HepG2 (cell line): ENCODE results near the gene KBTBD13. TPM values are rescaled to one million over a fixed set of nuclear protein-coding genes. Genes with fewer than 3 reads are reported as not detected.

Experiments
- ETS1 ChIP-seq: sonication (generic); formaldehyde crosslinking; IDR thresholded peaks from 2 replicates; pipeline ENCODE4 v1.4.0; 2020; ENCODE audit warnings: missing genetic modification reagents
- HINFP ChIP-seq: sonication (generic); formaldehyde crosslinking; IDR thresholded peaks from 2 replicates; pipeline ENCODE4 v1.4.0; 2020; ENCODE audit warnings: low read depth, mild to moderate bottlenecking, missing genetic modification reagents
- SMYD3 ChIP-seq: sonication (generic); formaldehyde crosslinking; IDR thresholded peaks from 2 replicates; pipeline ENCODE4 v1.8.1; 2023; ENCODE audit warnings: mild to moderate bottlenecking, missing genetic modification reagents
- SRSF1 ChIP-seq: fragments of 200-400 bp; formaldehyde crosslinking; optimal IDR thresholded peaks from 2 replicates; pipeline ENCODE3; 2017; ENCODE audit warnings: mild to moderate bottlenecking, low read depth, low read length, moderate library complexity
- TSC22D2 ChIP-seq: sonication (generic); formaldehyde crosslinking; IDR thresholded peaks from 2 replicates; pipeline ENCODE4 v1.5.1; 2020; ENCODE audit warnings: missing genetic modification reagents, mild to moderate bottlenecking, borderline replicate concordance
- ZBED4 ChIP-seq: sonication (generic); formaldehyde crosslinking; IDR thresholded peaks from 2 replicates; pipeline ENCODE4 v1.4.0; 2020; ENCODE audit warnings: missing genetic modification reagents, borderline replicate concordance
- ZBTB4 ChIP-seq: sonication (generic); formaldehyde crosslinking; IDR thresholded peaks from 2 replicates; pipeline ENCODE4 v1.4.0; 2020; ENCODE audit warnings: missing genetic modification reagents, mild to moderate bottlenecking, borderline replicate concordance
- ZFP37 ChIP-seq: sonication (generic); formaldehyde crosslinking; IDR thresholded peaks from 2 replicates; pipeline ENCODE4 v1.4.0; 2020; ENCODE audit warnings: missing genetic modification reagents, borderline replicate concordance
- ZNF530 ChIP-seq: sonication (generic); formaldehyde crosslinking; IDR thresholded peaks from 2 replicates; pipeline ENCODE4 v1.5.0; 2020; ENCODE audit warnings: low read depth, mild to moderate bottlenecking, missing genetic modification reagents
- ZNF780A ChIP-seq: sonication (generic); formaldehyde crosslinking; IDR thresholded peaks from 2 replicates; pipeline ENCODE4 v1.8.0; 2022; ENCODE audit warnings: mild to moderate bottlenecking, missing genetic modification reagents, moderate library complexity
- ZSCAN5A ChIP-seq: sonication (generic); formaldehyde crosslinking; IDR thresholded peaks from 2 replicates; pipeline ENCODE4 v1.8.0; 2022; ENCODE audit warnings: mild to moderate bottlenecking, missing genetic modification reagents, borderline replicate concordance
- polyA plus RNA-seq, 8 experiments: library from polyadenylated mRNA; depleted of rRNA in 3 of 8; stranded (reverse) in 7 of 8; unstranded in 1 of 8; fragments of >200 nt; fragmentation: Illumina TruSeq in 4 of 8; extraction: Trizol in 4 of 8; gene quantifications; 2 replicates each; pipeline versions ENCODE4 v1.2.1 to v1.2.3, GENCODE V29; 2011 to 2016; ENCODE audit warnings: low read depth in 4 of 8, missing spikeins in 1 of 8, mixed read lengths in 1 of 8; ENCODE audit not compliant: insufficient read depth in 1 of 8
- total RNA-seq, 5 experiments: library from RNA; depleted of rRNA; stranded (reverse); fragments of >200 nt; fragmentation: Illumina TruSeq; extraction: Trizol; gene quantifications; 2 replicates each; pipeline ENCODE4 v1.2.3, GENCODE V29; 2016; ENCODE audit warnings: low read depth in 1 of 5
- TF ChIP-seq, protein P1 (sequence below): sonication (generic); formaldehyde crosslinking; IDR thresholded peaks from 2 replicates; pipeline ENCODE4 v1.5.0; 2020; ENCODE audit warnings: mild to moderate bottlenecking, missing genetic modification reagents, moderate library complexity
- TF ChIP-seq, protein P2 (sequence below): sonication (generic); formaldehyde crosslinking; IDR thresholded peaks from 2 replicates; pipeline ENCODE4 v1.5.0; 2020; ENCODE audit warnings: missing genetic modification reagents

Gene KBTBD13
- total and polyA plus RNA-seq, 2 of the 13 experiments (the other 11 are each of a cell fraction or from before 2014, with no cell fraction given): not detected

DNA sequence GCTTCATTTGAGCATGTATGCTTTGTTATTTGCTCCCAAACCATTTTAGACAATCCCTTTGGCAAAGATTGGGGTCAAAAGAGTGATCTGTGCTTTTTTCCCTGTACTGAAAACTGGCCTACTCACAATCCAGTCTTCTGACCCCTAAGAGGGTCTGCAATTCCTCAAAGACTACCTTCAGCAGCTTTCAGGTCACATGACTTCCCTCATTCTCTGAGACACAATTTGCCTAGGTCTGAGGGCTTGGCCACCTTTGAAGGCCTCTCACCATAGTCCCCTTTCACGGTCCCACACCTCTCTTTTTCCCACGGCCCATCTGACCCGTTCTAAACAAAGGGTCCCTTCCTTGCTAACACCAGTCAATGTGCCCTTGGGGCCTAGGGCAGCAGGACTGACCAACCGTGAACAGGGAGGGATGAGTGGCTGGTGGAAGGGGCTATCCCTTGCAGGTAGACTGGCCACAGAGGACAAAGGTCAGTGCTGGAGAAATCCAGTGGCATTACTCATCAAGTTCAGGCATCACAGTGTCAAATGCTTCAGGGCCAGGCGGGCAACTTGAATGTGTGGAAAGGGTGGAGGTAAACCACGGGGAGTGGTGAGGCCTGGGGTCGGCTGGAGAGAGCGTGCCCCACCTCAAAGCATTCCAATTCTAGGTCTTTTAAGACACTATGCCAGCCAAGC lies 19.5 kb upstream of the KBTBD13 start (continued):
- TF ChIP-seq ZBTB4 (CRISPR knock-in tag): no peak
- no peak for TF ChIP-seq ZNF780A (CRISPR knock-in tag)
- TF ChIP-seq ZNF530: no peak
- no peak for TF ChIP-seq ETS1 (CRISPR knock-in tag)
- TF ChIP-seq ZFP37 (CRISPR knock-in tag): 0 out of 2 replicates have a peak, but pooled peaks have one; percentile 36
- TF ChIP-seq SRSF1: no peak
- no peak for TF ChIP-seq TSC22D2 (CRISPR knock-in tag)
- 0 out of 2 replicates have a peak, but pooled peaks have one; percentile 40 for TF ChIP-seq ZBED4 (CRISPR knock-in tag)
- TF ChIP-seq, protein P1, sequence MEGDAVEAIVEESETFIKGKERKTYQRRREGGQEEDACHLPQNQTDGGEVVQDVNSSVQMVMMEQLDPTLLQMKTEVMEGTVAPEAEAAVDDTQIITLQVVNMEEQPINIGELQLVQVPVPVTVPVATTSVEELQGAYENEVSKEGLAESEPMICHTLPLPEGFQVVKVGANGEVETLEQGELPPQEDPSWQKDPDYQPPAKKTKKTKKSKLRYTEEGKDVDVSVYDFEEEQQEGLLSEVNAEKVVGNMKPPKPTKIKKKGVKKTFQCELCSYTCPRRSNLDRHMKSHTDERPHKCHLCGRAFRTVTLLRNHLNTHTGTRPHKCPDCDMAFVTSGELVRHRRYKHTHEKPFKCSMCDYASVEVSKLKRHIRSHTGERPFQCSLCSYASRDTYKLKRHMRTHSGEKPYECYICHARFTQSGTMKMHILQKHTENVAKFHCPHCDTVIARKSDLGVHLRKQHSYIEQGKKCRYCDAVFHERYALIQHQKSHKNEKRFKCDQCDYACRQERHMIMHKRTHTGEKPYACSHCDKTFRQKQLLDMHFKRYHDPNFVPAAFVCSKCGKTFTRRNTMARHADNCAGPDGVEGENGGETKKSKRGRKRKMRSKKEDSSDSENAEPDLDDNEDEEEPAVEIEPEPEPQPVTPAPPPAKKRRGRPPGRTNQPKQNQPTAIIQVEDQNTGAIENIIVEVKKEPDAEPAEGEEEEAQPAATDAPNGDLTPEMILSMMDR: no peak
- TF ChIP-seq HINFP (CRISPR knock-in tag): peak; percentile 49; the same call in 1 of the 2 replicates
- TF ChIP-seq, protein P2, sequence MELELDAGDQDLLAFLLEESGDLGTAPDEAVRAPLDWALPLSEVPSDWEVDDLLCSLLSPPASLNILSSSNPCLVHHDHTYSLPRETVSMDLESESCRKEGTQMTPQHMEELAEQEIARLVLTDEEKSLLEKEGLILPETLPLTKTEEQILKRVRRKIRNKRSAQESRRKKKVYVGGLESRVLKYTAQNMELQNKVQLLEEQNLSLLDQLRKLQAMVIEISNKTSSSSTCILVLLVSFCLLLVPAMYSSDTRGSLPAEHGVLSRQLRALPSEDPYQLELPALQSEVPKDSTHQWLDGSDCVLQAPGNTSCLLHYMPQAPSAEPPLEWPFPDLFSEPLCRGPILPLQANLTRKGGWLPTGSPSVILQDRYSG (CRISPR knock-in tag): no peak
- TF ChIP-seq ZSCAN5A (CRISPR knock-in tag): no peak
- no peak for TF ChIP-seq SMYD3 (CRISPR knock-in tag)
